ENCODE data around the gene ZFAND3. TPM values are rescaled to one million over a fixed set of nuclear protein-coding genes. Genes with fewer than 3 reads are reported as not detected.

ZFAND3 gene
- total RNA-seq, 1 donor from 2014 or later, result 131 TPM

DNA sequence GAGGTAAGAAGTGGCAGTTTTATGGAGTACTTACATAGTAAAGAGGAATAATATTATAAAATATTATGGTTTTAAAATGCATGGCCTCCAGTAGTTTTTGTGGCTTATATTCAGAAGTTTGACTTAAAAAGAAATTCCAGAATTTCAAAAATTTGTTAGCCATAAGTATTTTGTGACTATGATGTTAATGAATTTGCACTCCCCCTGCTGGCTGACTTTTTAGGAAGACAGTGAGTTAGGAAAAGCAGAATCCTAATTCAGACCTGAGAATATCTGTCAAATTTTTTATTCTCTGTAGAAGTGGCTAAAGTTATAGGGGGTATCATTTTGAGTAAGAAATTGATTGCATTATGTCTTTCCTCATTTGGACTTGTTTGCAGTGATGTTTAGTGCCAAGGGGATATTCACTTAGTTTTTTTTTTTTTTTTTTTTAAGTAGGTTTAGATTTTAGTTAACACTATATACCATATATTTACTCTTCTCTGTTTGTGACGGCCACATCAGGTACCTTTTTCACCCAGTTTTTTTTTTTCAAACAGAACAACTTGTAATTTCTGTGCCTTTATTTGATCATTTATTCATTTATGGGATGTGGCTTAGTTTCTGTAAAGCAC lies 40.8 kb downstream of the ZFAND3 start:
- Mint-ChIP-seq H3K27me3 (ENCODE audit: low read depth, unreplicated experiment) (no peaks in the 10 kb centered on the region), H3K4me3 (ENCODE audit: unreplicated experiment) (no peak overlapping the region), H3K27ac (ENCODE audit: unreplicated experiment) (no peak overlapping the region), H3K4me1 (ENCODE audit: low read depth, unreplicated experiment) (peaks cover 24% of the 10 kb centered on the region), H3K9me3 (ENCODE audit: unreplicated experiment) (no peaks in the 10 kb centered on the region), H3K36me3 (ENCODE audit: low read depth, unreplicated experiment) (peaks cover 6% of the 10 kb centered on the region)
- Histone ChIP-seq H4K20me1 (ENCODE audit: insufficient read depth, low read length) (peaks cover 97% of the 10 kb centered on the region), H3K4me3 (ENCODE audit: insufficient read depth, low read depth, low read length) (no peak overlapping the region), H2AFZ (ENCODE audit: low read depth, low read length) (no peak overlapping the region), H3K9ac (ENCODE audit: low read length) (no peak overlapping the region), H3K27me3 (ENCODE audit: insufficient read depth, low read length) (no peaks in the 10 kb centered on the region), H3K4me1 (ENCODE audit: insufficient read depth, low read length) (peaks cover 8% of the 10 kb centered on the region), H3K4me2 (ENCODE audit: low read length) (no peak overlapping the region), H3K9me3 (ENCODE audit: insufficient read depth, low read depth, low read length) (no peaks in the 10 kb centered on the region), H3K27ac (ENCODE audit: low read depth, low read length) (no peak overlapping the region), H3K36me3 (ENCODE audit: insufficient read depth, low read length) (no peaks in the 10 kb centered on the region), H3K79me2 (ENCODE audit: insufficient read depth, low read length) (peaks cover 99% of the 10 kb centered on the region)
- TF ChIP-seq CTCF (IDR thresholded peaks at IDR 0.05; ENCODE audit: insufficient read depth, low read depth, low read length) (peak; percentile 70), EZH2 (IDR thresholded peaks at IDR 0.05; ENCODE audit: insufficient read depth, low read length) (no peak)
- no peak for DNase-seq (ENCODE audit: low read depth)
- no peak for FAIRE-seq

DNA sequence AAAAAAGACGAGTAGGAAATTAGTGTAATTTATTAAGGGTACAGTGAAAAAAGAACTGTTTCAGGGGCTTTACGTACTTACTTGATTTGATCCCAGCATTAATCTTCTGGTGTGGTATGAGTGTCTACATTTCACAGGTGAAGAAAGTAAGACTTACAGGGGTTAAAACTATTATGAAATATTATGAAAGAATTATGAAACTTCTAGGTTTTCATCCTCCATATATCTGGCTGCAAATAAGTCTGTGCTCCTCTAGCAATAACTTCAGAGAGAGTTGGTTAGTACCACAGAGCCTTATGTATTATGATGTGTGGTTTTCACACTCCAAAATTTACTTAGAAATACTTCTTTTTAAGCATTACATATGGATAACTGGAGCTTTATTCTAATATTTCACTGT lies 41.9 kb downstream of the ZFAND3 start:
- Histone ChIP-seq H3K4me2 (ENCODE audit: low read length) (no peak overlapping the region), H3K4me3 (ENCODE audit: insufficient read depth, low read depth, low read length) (no peak overlapping the region), H3K9ac (ENCODE audit: low read length) (no peak overlapping the region), H4K20me1 (ENCODE audit: insufficient read depth, low read length) (peaks cover 96% of the 10 kb centered on the region), H3K36me3 (ENCODE audit: insufficient read depth, low read length) (no peaks in the 10 kb centered on the region), H3K9me3 (ENCODE audit: insufficient read depth, low read depth, low read length) (no peaks in the 10 kb centered on the region), H2AFZ (ENCODE audit: low read depth, low read length) (no peak overlapping the region), H3K4me1 (ENCODE audit: insufficient read depth, low read length) (peaks cover 10% of the 10 kb centered on the region), H3K79me2 (ENCODE audit: insufficient read depth, low read length) (peaks cover 99% of the 10 kb centered on the region), H3K27me3 (ENCODE audit: insufficient read depth, low read length) (no peaks in the 10 kb centered on the region), H3K27ac (ENCODE audit: low read depth, low read length) (no peak overlapping the region)
- Mint-ChIP-seq H3K36me3 (ENCODE audit: low read depth, unreplicated experiment) (peaks cover 9% of the 10 kb centered on the region), H3K4me3 (ENCODE audit: unreplicated experiment) (no peak overlapping the region), H3K4me1 (ENCODE audit: low read depth, unreplicated experiment) (peaks cover 33% of the 10 kb centered on the region), H3K9me3 (ENCODE audit: unreplicated experiment) (no peaks in the 10 kb centered on the region), H3K27ac (ENCODE audit: unreplicated experiment) (no peak overlapping the region), H3K27me3 (ENCODE audit: low read depth, unreplicated experiment) (no peaks in the 10 kb centered on the region)
- FAIRE-seq, result no peak
- TF ChIP-seq CTCF (IDR thresholded peaks at IDR 0.05; ENCODE audit: insufficient read depth, low read depth, low read length), result no peak
- TF ChIP-seq EZH2 (IDR thresholded peaks at IDR 0.05; ENCODE audit: insufficient read depth, low read length), result no peak
- DNase-seq (ENCODE audit: low read depth), result no peak

- Mint-ChIP-seq H3K36me3 (ENCODE audit: low read depth, unreplicated experiment) (peaks cover 9% of the 10 kb centered on the region), H3K4me3 (ENCODE audit: unreplicated experiment) (no peak overlapping the region), H3K27ac (ENCODE audit: unreplicated experiment) (peak overlapping the region; percentile 0), H3K9me3 (ENCODE audit: unreplicated experiment) (no peaks in the 10 kb centered on the region), H3K27me3 (ENCODE audit: low read depth, unreplicated experiment) (no peaks in the 10 kb centered on the region), H3K4me1 (ENCODE audit: low read depth, unreplicated experiment) (peaks cover 40% of the 10 kb centered on the region)
- no peaks in the 10 kb centered on the region for H3K27me3 ChIP-seq (ENCODE audit: insufficient read depth, low read length)
- DNase-seq (ENCODE audit: low read depth), result no peak
- H3K27ac ChIP-seq (ENCODE audit: low read depth, low read length), result no peak overlapping the region
- H3K36me3 ChIP-seq (ENCODE audit: insufficient read depth, low read length), result no peaks in the 10 kb centered on the region
- FAIRE-seq, result no peak
- no peak overlapping the region for H3K9ac ChIP-seq (ENCODE audit: low read length)
- no peak for TF ChIP-seq CTCF (IDR thresholded peaks at IDR 0.05; ENCODE audit: insufficient read depth, low read depth, low read length)
- TF ChIP-seq EZH2 (IDR thresholded peaks at IDR 0.05; ENCODE audit: insufficient read depth, low read length), result no peak
- H2AFZ ChIP-seq (ENCODE audit: low read depth, low read length), result no peak overlapping the region
- peaks cover 20% of the 10 kb centered on the region for H3K4me1 ChIP-seq (ENCODE audit: insufficient read depth, low read length)
- H3K4me3 ChIP-seq (ENCODE audit: insufficient read depth, low read depth, low read length), result no peak overlapping the region
- H3K4me2 ChIP-seq (ENCODE audit: low read length), result peak overlapping the region; percentile 20
- H3K79me2 ChIP-seq (ENCODE audit: insufficient read depth, low read length), result peaks cover 99% of the 10 kb centered on the region
- H3K9me3 ChIP-seq (ENCODE audit: insufficient read depth, low read depth, low read length), result no peaks in the 10 kb centered on the region
- peaks cover 97% of the 10 kb centered on the region for H4K20me1 ChIP-seq (ENCODE audit: insufficient read depth, low read length)
These were observed 42.9 kb downstream of the ZFAND3 start for GRCh38 chr6:37862430-37862829.

Data from astrocyte (in vitro differentiated cells and primary cell).